Measurements from ENCODE around the gene EMC9.
"Not testable (repeated sequence)": the region's sequence is repeated elsewhere in the genome, so short reads cannot be mapped to it uniquely, and the experiment has no call there.

EMC9 gene

GRCh38 chr14:24129410-24129998, 11.9 kb downstream of the EMC9 start:
- DNase-seq: no peak

GRCh38 chr14:24127673-24128072, 13.7 kb downstream of the EMC9 start:
- DNase-seq: no peak

GRCh38 chr14:24126939-24127338, 14.5 kb downstream of the EMC9 start:
- DNase-seq: no peak

- DNase-seq: no peak
These were observed 17.7 kb downstream of the EMC9 start for GRCh38 chr14:24123424-24124417.

GRCh38 chr14:24122898-24123297, 18.5 kb downstream of the EMC9 start:
- DNase-seq: no peak

- no peak for DNase-seq
These were observed 19.0 kb downstream of the EMC9 start for GRCh38 chr14:24122416-24122815.

- no peak for DNase-seq
These were observed 20.2 kb downstream of the EMC9 start for GRCh38 chr14:24121210-24121609.

GRCh38 chr14:24119691-24120090, 21.7 kb downstream of the EMC9 start:
- no peak for DNase-seq

- DNase-seq: no peak
These were observed 24.2 kb downstream of the EMC9 start for GRCh38 chr14:24117179-24117578.

- no peak for DNase-seq
These were observed 25.1 kb downstream of the EMC9 start for GRCh38 chr14:24116128-24116814.

GRCh38 chr14:24115422-24116127, 25.8 kb downstream of the EMC9 start:
- no peak for DNase-seq

- DNase-seq: peak; percentile 98
These were observed 26.6 kb downstream of the EMC9 start, which contains the start of the genes DCAF11 and NRL for GRCh38 chr14:24114532-24115421. Gene DCAF11 (plus strand): TSS chr14:24114777. CDS start chr14:24115595, 818 bp downstream. Gene NRL (minus strand): TSS chr14:24114949. CDS start chr14:24082848, 32,101 bp downstream.

- DNase-seq: peak; percentile 66
These were observed 27.4 kb downstream of the EMC9 start for GRCh38 chr14:24113801-24114531.

- no peak for DNase-seq
These were observed 28.0 kb downstream of the EMC9 start for GRCh38 chr14:24113379-24113800.

- DNase-seq: no peak
These were observed 30.9 kb downstream of the EMC9 start for GRCh38 chr14:24110523-24110922.

- no peak for DNase-seq
These were observed 31.3 kb downstream of the EMC9 start for GRCh38 chr14:24110060-24110459.

GRCh38 chr14:24108336-24108874, 33.0 kb downstream of the EMC9 start:
- no peak for DNase-seq

GRCh38 chr14:24106672-24107271, 34.6 kb downstream of the EMC9 start:
- DNase-seq: no peak

GRCh38 chr14:24105609-24106239, 35.7 kb downstream of the EMC9 start:
- not testable (repeated sequence) for DNase-seq

GRCh38 chr14:24103451-24103850, 37.9 kb downstream of the EMC9 start:
- DNase-seq: no peak

All from activated CD8-positive, alpha-beta memory T cell treated with anti-CD3 and anti-CD28 coated beads, Interleukin-2, amount 50 U/mL, for 4 hours (primary cell).